Prostate gland (tissue), 2 donors: ENCODE measurements around the gene LCOR.

Experiments
- CTCF ChIP-seq, 4 experiments: fragments of 200-600 bp in 2 of 4; fragments of 450-650 bp in 2 of 4; sonication (generic) in 2 of 4; IDR thresholded peaks; 1 replicate in 3 of 4; 2 replicates in 1 of 4; pipeline ENCODE4 v1.5.1; 2016 to 2019; ENCODE audit warnings: antibody characterized with exemption in 4 of 4, mild to moderate bottlenecking in 2 of 4, moderate library complexity in 2 of 4
- POLR2A ChIP-seq: fragments of 450-650 bp; IDR thresholded peaks from one replicate; pipeline ENCODE4 v1.6.1; 2016; ENCODE audit warnings: antibody characterized with exemption, mild to moderate bottlenecking

GRCh38 chr10:96794836-96795733 lies 37.0 kb upstream of the LCOR start:
- no peak for TF ChIP-seq POLR2A
- TF ChIP-seq CTCF (IDR thresholded peaks at IDR 0.05) = no peak
